ENCODE results near the gene LILRB3.
A peak's percentile ranks its signal among the peaks of the same experiment; 100 is the strongest.
"Not testable (repeated sequence)": the region's sequence is repeated elsewhere in the genome, so short reads cannot be mapped to it uniquely, and the experiment has no call there.

Gene LILRB3

GRCh38 chr19:54222474-54223276 lies at the start of gene LILRB3:
Gene LILRB3 (minus strand): TSS chr19:54223007. CDS start chr19:54222976, 31 bp downstream.
- Histone ChIP-seq H3K27ac (peak within 1 kb of the TSS in 9 of 21 experiments; percentile 1 to 77 (median 43)), H3K4me3 (peak within 1 kb of the TSS in 2 of 7 experiments; percentile 5 to 15)

- H3K4me3 ChIP-seq, result not testable (repeated sequence)
- H3K27ac ChIP-seq, result peak overlapping the region in 1 of 21 experiments; percentile 10
These were observed 49.4 kb upstream of the LILRB3 start for GRCh38 chr19:54272181-54272580.

GRCh38 chr19:54271587-54271986 lies 48.8 kb upstream of the LILRB3 start:
- H3K27ac ChIP-seq, result peak overlapping the region in 1 of 21 experiments; percentile 10

GRCh38 chr19:54271106-54271505 lies 48.3 kb upstream of the LILRB3 start:
- H3K4me3 ChIP-seq, result no peak overlapping the region
- H3K27ac ChIP-seq, result no peak overlapping the region

More at GRCh38 chr19:54271587-54271986, 48.8 kb upstream of the LILRB3 start:
- H3K4me3 ChIP-seq, result not testable (repeated sequence)

GRCh38 chr19:54268936-54269335 lies 46.1 kb upstream of the LILRB3 start:
- H3K4me3 ChIP-seq, result no peak overlapping the region
- no peak overlapping the region for H3K27ac ChIP-seq

- H3K27ac ChIP-seq, result no peak overlapping the region
- H3K4me3 ChIP-seq, result no peak overlapping the region
These were observed 43.3 kb upstream of the LILRB3 start for GRCh38 chr19:54266133-54266532.

GRCh38 chr19:54262470-54262869 lies 39.7 kb upstream of the LILRB3 start:
- H3K4me3 ChIP-seq, result no peak overlapping the region
- no peak overlapping the region for H3K27ac ChIP-seq

- Histone ChIP-seq H3K27ac (no peak overlapping the region), H3K4me3 (no peak overlapping the region)
These were observed 39.3 kb upstream of the LILRB3 start for GRCh38 chr19:54262066-54262465.

GRCh38 chr19:54257116-54257480 lies 34.3 kb upstream of the LILRB3 start, which contains the start of gene LILRB5:
Gene LILRB5 (minus strand): TSS chr19:54257273. CDS start chr19:54257193, 80 bp downstream.
- Histone ChIP-seq H3K4me3 (no peak within 1 kb of the TSS), H3K27ac (peak within 1 kb of the TSS in 2 of 21 experiments; percentile 40 to 58)

- peak overlapping the region in 2 of 21 experiments; percentile 40 to 58 for H3K27ac ChIP-seq
- no peak overlapping the region for H3K4me3 ChIP-seq
These were observed 33.7 kb upstream of the LILRB3 start for GRCh38 chr19:54256250-54257115.

- no peak overlapping the region for H3K27ac ChIP-seq
- H3K4me3 ChIP-seq, result no peak overlapping the region
These were observed 32.4 kb upstream of the LILRB3 start for GRCh38 chr19:54255105-54255775.

- H3K27ac ChIP-seq, result no peak overlapping the region
- no peak overlapping the region for H3K4me3 ChIP-seq
These were observed 31.5 kb upstream of the LILRB3 start for GRCh38 chr19:54254195-54254906.

GRCh38 chr19:54253331-54254194 lies 30.8 kb upstream of the LILRB3 start:
- no peak overlapping the region for H3K27ac ChIP-seq
- no peak overlapping the region for H3K4me3 ChIP-seq

- Histone ChIP-seq H3K4me3 (no peak overlapping the region), H3K27ac (no peak overlapping the region)
These were observed 30.0 kb upstream of the LILRB3 start for GRCh38 chr19:54252845-54253244.

- H3K27ac ChIP-seq, result no peak overlapping the region
These were observed 29.4 kb upstream of the LILRB3 start for GRCh38 chr19:54252243-54252642.

GRCh38 chr19:54248016-54248601 lies 25.3 kb upstream of the LILRB3 start:
- Histone ChIP-seq H3K27ac (peak overlapping the region in 7 of 21 experiments; percentile 24 to 63 (median 49)), H3K4me3 (no peak overlapping the region)

More at GRCh38 chr19:54252243-54252642, 29.4 kb upstream of the LILRB3 start:
- H3K4me3 ChIP-seq, result no peak overlapping the region

- Histone ChIP-seq H3K27ac (peak overlapping the region in 11 of 21 experiments; percentile 23 to 62 (median 49)), H3K4me3 (no peak overlapping the region)
These were observed 24.5 kb upstream of the LILRB3 start for GRCh38 chr19:54247106-54247930.

Data from skin epidermis (tissue), 12 donors.